Heart left ventricle (tissue), 16 donors: ENCODE data around the gene SPATA2. TPM values are rescaled to one million over a fixed set of nuclear protein-coding genes. Genes with fewer than 3 reads are reported as not detected.

ENCODE experiments used
- ATAC-seq, 4 donors: fragments of 200-7000 bp; cut with Tn5 transposase; one replicate each; pipeline ENCODE4 v1.9.1; 2020 to 2022; ENCODE audit warnings: moderate library complexity in 4 of 4, mild to moderate bottlenecking in 3 of 4, moderate number of reproducible peaks in 1 of 4
- DNase-seq, 5 donors: peaks; one replicate each; pipeline ENCODE4 v3.0.0-alpha.2; 2020
- H3K27ac ChIP-seq, 12 donors: fragments of 200-600 bp; sonication (generic) in 4 of 12; one replicate each; pipeline versions ENCODE4 v1.5.0 to v1.8.0; 2016 to 2022; ENCODE audit warnings: mild to moderate bottlenecking in 2 of 12
- H3K27me3 ChIP-seq, 9 donors: fragments of 200-600 bp; sonication (generic) in 2 of 9; one replicate each; pipeline versions ENCODE4 v1.5.1 to v1.8.0; 2016 to 2022; ENCODE audit warnings: mild to moderate bottlenecking in 3 of 9
- H3K36me3 ChIP-seq, 9 donors: fragments of 200-600 bp; sonication (generic) in 2 of 9; one replicate each; pipeline versions ENCODE4 v1.5.0 to v1.8.0; 2018 to 2022; ENCODE audit warnings: mild to moderate bottlenecking in 2 of 9
- H3K4me1 ChIP-seq, 12 donors: fragments of 200-600 bp; sonication (generic) in 4 of 12; one replicate each; pipeline versions ENCODE4 v1.5.0 to v1.8.0; 2016 to 2022; ENCODE audit warnings: mild to moderate bottlenecking in 3 of 12
- H3K4me3 ChIP-seq, 12 donors: fragments of 200-600 bp; sonication (generic) in 4 of 12; one replicate each; pipeline versions ENCODE4 v1.5.0 to v1.8.0; 2017 to 2022; ENCODE audit warnings: mild to moderate bottlenecking in 9 of 12, moderate library complexity in 4 of 12
- H3K9me3 ChIP-seq, 12 donors: fragments of 200-600 bp; sonication (generic) in 4 of 12; one replicate each; pipeline versions ENCODE4 v1.5.0 to v1.8.0; 2016 to 2022; ENCODE audit warnings: mild to moderate bottlenecking in 1 of 12
- POLR2A ChIP-seq, 2 donors: fragments of 450-650 bp; IDR thresholded peaks; one replicate each; pipeline ENCODE4 v1.6.1; 2017; ENCODE audit warnings: antibody characterized with exemption in 2 of 2, mild to moderate bottlenecking in 2 of 2, moderate library complexity in 2 of 2
- WGBS, 4 donors: extraction: QIAGEN DNeasy Blood & Tissue Kit in 2 of 4; methylation state at CpG; one replicate each; pipeline versions ENCODE4 v1.1.5 to v1.1.7; 2013 to 2018; 5-methylcytosine and 5-hydroxymethylcytosine counted together
- intact Hi-C, 10 donors: fragments of 100-400 bp; cut with DNase I; formaldehyde crosslinking; loops; one replicate each; pipeline versions ENCODE4 v1.11.1 to v1.14.2; 2022
- polyA plus RNA-seq, 2 donors: library from polyadenylated mRNA; stranded (reverse); fragments of 200-250 nt; gene quantifications; one replicate each; pipeline ENCODE4 v1.2.3, GENCODE V29; 2013
- total RNA-seq, 9 donors: library from RNA; depleted of rRNA in 2 of 9; stranded (reverse); fragments of >200 nt in 2 of 9; fragmentation: NEBNext Ultra II Directional in 3 of 9; extraction: Animal tissue kit (Norgen Biotek cat#: 25700) in 3 of 9; gene quantifications; one replicate each; pipeline versions ENCODE4 v1.1.0 to v1.2.4, GENCODE V29; 2016 to 2023
- TF ChIP-seq, protein P1 (sequence below), 12 donors: fragments of 200-600 bp; sonication (generic) in 4 of 12; IDR thresholded peaks; one replicate each; pipeline versions ENCODE4 v1.5.0 to v1.8.0; 2018 to 2022; ENCODE audit warnings: antibody characterized with exemption in 12 of 12, mild to moderate bottlenecking in 5 of 12
- donor health status: ischemic (EF 13 %, LVEDD 7.1; RV severe dilation, severe dysfunction).
- donor health status: healthy with polysubstance abuse.
- donor health status: DM: no; HTN: yes; CAD: no.
- donor health status: DM: no; HTN: no; CAD: no.
- donor health status: ischemic (EF 25% LVEDD 6.9; RV normal size, moderate dysfunction).
- donor health status: ischemic (EF 25% LVEDD 5.7; RV mildly dilated, moderate dysfunction).
- donor health status: healthy.
- donor health status: DM: yes; HTN: yes; CAD: no.
- donor health status: ischemic (EF 35%, LVEDD 5.7; RV mildly dilated, moderate dysfunction).
- donor health status: nonischemic (EF 11% LVEDD 7.7; RV severe dilation, severe dysfunction).
- donor health status: DM: yes; HTN: yes; CAD: no.
- donor health status: PGD.
- donor health status: ischemic (EF 29% LVEDD 5.4; RV normal size, mild dysfunction).
- donor health status: nonischemic (EF 23%, LVEDD 6.1; RV moderate dilation, normal function).

Gene SPATA2
- total and polyA plus RNA-seq, 11 donors = 4.3 to 9.3 (median 7.8) TPM

GRCh38 chr20:49919461-49919860 lies 4.1 kb upstream of the SPATA2 start:
- no peaks in the 10 kb centered on the region for H3K36me3 ChIP-seq
- TF ChIP-seq POLR2A (IDR thresholded peaks at IDR 0.05) = no peak
- TF ChIP-seq, protein P1, sequence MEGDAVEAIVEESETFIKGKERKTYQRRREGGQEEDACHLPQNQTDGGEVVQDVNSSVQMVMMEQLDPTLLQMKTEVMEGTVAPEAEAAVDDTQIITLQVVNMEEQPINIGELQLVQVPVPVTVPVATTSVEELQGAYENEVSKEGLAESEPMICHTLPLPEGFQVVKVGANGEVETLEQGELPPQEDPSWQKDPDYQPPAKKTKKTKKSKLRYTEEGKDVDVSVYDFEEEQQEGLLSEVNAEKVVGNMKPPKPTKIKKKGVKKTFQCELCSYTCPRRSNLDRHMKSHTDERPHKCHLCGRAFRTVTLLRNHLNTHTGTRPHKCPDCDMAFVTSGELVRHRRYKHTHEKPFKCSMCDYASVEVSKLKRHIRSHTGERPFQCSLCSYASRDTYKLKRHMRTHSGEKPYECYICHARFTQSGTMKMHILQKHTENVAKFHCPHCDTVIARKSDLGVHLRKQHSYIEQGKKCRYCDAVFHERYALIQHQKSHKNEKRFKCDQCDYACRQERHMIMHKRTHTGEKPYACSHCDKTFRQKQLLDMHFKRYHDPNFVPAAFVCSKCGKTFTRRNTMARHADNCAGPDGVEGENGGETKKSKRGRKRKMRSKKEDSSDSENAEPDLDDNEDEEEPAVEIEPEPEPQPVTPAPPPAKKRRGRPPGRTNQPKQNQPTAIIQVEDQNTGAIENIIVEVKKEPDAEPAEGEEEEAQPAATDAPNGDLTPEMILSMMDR (IDR thresholded peaks at IDR 0.05) = no peak
- DNase-seq (no peak), ATAC-seq (no peak)
- no peak overlapping the region for H3K4me3 ChIP-seq
- intact Hi-C loops = loop anchor here in 2 of 10 donors (10.0 kb wide), 2 partner anchors 205 to 305 kb away; partner anchors contain the start of gene B4GALT5 (in 1 of the 2)
- WGBS, 4 donors = 72 to 87% (median 82%) methylated on average over 2 of the region's 2 CpGs
- no peak overlapping the region for H3K27ac ChIP-seq
- peaks cover 0 to 20% (median 13%) of the 10 kb centered on the region in 12 donors for H3K4me1 ChIP-seq
- no peaks in the 10 kb centered on the region for H3K27me3 ChIP-seq
- no peaks in the 10 kb centered on the region for H3K9me3 ChIP-seq

DNA sequence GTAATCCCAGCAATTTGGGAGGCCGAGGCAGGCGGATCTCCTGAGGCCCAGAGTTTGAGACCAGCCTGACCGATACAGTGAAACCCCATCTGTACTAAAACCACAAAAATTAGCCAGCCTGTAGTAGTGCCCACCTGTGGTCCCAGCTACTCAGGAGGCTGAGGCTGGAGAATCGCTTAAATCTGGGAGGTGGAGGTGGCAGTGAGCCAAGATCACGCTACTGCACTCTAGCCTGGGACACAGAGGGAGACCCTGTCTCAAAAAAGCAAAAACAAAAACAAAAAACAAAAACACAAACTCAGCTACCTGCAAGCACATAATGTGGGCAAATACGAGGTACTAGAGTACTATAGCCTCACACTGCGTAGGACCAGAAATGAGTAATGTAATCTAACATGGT lies 3.7 kb upstream of the SPATA2 start:
- no peaks in the 10 kb centered on the region for H3K27me3 ChIP-seq
- intact Hi-C loops = loop anchor here in 2 of 10 donors (10.0 kb wide), 2 partner anchors 204 to 304 kb away; partner anchors contain the start of gene B4GALT5 (in 1 of the 2)
- WGBS, 4 donors = 63 to 75% (median 67%) methylated on average over 7 of the region's 7 CpGs

DNA sequence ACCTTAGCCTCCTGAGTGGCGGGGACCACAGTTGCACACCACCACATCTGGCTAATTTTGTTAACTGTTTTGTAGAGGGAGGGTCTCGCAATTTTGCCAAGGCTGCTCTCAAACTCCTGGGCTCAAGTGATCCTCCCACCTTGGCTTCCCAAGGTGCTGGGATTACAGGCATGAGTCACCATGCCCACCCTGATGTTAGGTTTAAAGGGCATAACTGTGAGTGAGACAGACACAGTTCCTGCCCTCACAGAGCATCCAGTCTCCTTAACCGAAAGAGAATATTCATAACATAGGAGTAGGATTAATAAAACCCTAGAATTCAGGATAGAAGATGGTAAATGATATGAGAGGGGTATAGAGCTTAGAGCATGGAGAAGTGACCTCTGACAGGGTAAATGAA lies 3.1 kb upstream of the SPATA2 start:
- 88 to 94% (median 93%) methylated on average over 3 of the region's 3 CpGs for WGBS, 4 donors
- no peak for TF ChIP-seq POLR2A (IDR thresholded peaks at IDR 0.05)
- TF ChIP-seq, protein P1 (IDR thresholded peaks at IDR 0.05) = no peak
- Histone ChIP-seq H3K27me3 (no peaks in the 10 kb centered on the region), H3K36me3 (no peaks in the 10 kb centered on the region), H3K9me3 (no peaks in the 10 kb centered on the region), H3K27ac (no peak overlapping the region), H3K4me1 (peaks cover 5 to 31% (median 23%) of the 10 kb centered on the region in 12 donors), H3K4me3 (no peak overlapping the region)
- intact Hi-C loops = loop anchor here in 2 of 10 donors (10.0 kb wide), 2 partner anchors 204 to 304 kb away; partner anchors contain the start of gene B4GALT5 (in 1 of the 2)
- no peak for DNase-seq
- no peak for ATAC-seq

More for the DNA sequence above, 3.7 kb upstream of the SPATA2 start:
- no peak overlapping the region for H3K27ac ChIP-seq
- peaks cover 0 to 25% (median 17%) of the 10 kb centered on the region in 12 donors for H3K4me1 ChIP-seq
- H3K36me3 ChIP-seq = no peaks in the 10 kb centered on the region
- ATAC-seq = no peak
- DNase-seq = no peak
- H3K9me3 ChIP-seq = no peaks in the 10 kb centered on the region
- TF ChIP-seq POLR2A (IDR thresholded peaks at IDR 0.05) = no peak
- TF ChIP-seq, protein P1 (IDR thresholded peaks at IDR 0.05) = no peak
- H3K4me3 ChIP-seq = no peak overlapping the region

DNA sequence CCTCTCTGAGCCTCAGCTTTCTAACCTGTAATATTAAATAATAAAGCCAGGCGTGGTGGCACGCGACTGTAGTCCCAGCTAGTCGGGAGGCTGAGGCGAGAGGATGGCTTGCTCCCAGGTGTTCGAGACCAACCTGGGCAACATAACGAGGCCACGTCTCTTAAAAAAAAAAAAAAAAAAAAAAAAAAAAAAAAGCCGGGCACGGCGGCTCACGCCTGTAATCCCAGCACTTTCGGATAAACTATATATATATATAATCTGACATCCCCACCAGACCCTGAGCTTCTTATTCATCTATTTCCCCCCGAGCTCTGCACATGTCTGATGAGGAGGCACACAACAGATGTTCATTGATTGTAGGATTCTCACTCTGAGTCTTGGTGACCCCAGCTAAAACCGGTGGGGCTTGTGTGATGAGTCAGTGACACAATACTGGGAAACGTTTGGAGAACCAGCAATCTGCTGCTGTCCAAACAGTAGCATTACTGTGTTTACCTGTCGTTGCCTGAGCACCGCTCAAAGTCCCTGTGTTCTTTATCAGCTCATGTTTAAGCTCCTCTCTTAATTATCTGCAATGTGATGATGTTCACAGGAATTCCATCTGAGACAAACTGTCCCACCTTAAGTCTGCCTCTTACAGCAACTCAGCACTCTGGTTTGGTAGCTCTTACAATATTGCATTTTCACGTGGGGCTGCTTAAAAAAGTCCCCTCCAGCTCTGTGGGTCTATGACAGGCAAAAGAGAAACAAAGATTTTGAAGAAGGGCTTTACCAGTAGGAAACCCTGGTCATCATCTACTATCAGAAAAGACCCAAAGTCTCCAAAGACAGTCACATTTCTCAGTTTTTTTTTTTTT lies 1.0 kb upstream of the SPATA2 start:
- 37 to 58% (median 45%) methylated on average over 19 of the region's 19 CpGs for WGBS, 4 donors
- Histone ChIP-seq H3K27ac (peak overlapping the region in 10 of 12 donors; percentile 93 to 100 (median 99)), H3K4me1 (peaks cover 9 to 48% (median 36%) of the 10 kb centered on the region in 12 donors), H3K9me3 (no peaks in the 10 kb centered on the region), H3K27me3 (no peaks in the 10 kb centered on the region), H3K4me3 (peak overlapping the region; percentile 72 to 99 (median 96)), H3K36me3 (no peaks in the 10 kb centered on the region)
- ATAC-seq (peak in 3 of 4 donors; percentile 4 to 26 (median 9)), DNase-seq (no peak)
- intact Hi-C loops = loop anchor here in 2 of 10 donors (10.0 kb wide), 2 partner anchors 202 to 302 kb away; partner anchors contain the start of gene B4GALT5 (in 1 of the 2)
- TF ChIP-seq POLR2A (IDR thresholded peaks at IDR 0.05) = no peak
- TF ChIP-seq, protein P1 (IDR thresholded peaks at IDR 0.05) = no peak
